ELF-1 (cell line): Measurements from ENCODE around the gene FAM227B.
A peak's percentile ranks its signal among the peaks of the same experiment; 100 is the strongest.

ENCODE experiments used
- DNase-seq: peaks from one replicate; pipeline ENCODE4 v3.0.0-alpha.2; 2016; ENCODE audit warnings: low read depth, low spot score

Gene FAM227B

DNA sequence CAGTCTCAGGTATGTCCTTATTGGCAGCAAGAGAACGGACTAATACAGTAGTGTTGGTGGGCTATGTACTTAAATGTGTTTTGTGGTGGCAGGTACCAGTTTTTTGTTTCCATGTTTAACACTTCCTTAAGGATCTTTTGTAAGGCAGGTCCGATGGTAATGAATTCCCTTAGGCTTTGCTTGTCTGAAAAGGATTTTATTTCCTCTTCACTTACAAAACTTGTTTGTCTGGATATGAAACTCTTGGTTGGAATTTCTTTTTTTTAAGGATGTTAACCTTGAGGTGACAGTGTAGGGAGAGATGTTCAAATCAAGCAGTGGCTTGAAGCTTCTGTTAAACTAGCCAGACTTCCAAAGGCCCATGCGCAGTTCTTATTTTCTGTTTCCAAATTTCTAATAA is 319.8 kb downstream of the FAM227B start:
- DNase-seq: no peak

DNA sequence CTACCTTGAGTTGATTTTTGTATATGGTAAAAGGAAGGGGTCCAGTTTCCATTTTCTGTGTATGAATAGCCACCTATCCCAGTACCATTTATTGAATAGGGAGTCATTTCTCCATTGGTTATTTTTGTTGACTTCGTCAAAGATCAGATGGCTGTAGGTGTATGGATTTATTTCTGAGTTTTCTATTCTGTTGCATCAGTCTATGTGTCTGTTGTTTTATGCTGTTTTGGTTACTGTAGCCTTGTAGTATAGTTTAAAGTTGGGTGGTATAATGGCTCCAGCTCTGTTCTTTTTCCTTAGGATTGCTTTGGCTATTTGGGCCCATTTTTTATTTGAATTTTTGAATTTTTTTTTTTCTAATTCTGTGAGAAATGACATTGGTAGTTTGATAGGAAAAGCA is 323.0 kb downstream of the FAM227B start:
- DNase-seq: no peak

DNA sequence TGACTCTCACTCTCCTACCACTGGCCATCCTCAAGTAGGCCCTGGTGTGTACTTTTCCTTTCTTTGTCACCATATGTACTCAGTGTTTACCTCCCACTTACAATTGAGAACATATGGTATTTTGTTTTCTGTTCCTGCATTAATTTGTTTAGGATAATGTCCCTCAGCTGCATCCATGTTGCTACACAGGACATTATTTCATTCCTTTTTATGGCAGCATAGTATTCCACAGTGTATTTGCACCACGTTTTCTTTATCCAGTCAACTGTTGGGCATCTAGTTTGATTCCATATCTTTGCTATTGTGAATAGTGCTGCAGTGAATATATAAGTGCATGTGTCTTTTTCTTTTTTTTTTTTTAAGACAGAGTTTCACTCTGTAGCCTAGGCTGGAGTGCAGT is 324.4 kb downstream of the FAM227B start:
- no peak for DNase-seq

DNA sequence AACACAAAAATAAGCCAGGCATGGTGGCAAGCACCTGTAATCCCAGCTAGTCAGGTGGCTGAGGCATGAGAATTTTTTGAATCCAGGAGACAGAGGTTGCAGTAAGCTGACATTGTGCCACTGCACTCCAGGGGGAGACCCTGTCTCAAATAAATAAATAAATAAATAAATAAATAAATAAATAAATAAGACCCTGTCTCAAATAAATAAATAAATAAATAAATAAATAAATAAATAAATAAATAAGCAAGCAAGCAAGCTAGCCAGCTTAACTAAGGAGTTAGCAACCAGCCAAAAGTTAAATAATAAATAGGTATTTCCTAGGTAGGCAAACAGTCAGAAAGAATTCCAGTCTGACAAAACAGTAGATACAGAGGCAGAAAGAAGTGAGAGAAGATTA is 326.7 kb downstream of the FAM227B start:
- no peak for DNase-seq

DNA sequence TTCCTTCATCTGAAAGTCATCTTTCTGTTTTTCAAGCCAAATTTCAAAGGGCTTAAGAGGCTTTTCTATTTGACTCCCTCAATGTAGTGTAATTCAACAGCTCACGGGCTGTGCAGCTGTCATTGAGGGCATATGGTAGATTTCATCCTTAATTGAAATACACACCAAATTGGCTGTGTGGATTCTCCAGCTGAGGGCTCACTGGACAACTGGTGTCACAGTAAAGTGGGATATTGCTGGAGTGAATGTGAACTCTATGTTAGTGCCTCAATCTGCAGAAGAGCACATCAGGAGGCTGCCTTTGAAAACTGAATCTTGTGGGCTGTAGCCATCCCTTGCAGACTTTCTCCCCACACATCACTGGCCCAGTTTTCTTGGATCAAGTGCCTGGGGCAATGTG is 330.4 kb downstream of the FAM227B start:
- peak; percentile 14 for DNase-seq

DNA sequence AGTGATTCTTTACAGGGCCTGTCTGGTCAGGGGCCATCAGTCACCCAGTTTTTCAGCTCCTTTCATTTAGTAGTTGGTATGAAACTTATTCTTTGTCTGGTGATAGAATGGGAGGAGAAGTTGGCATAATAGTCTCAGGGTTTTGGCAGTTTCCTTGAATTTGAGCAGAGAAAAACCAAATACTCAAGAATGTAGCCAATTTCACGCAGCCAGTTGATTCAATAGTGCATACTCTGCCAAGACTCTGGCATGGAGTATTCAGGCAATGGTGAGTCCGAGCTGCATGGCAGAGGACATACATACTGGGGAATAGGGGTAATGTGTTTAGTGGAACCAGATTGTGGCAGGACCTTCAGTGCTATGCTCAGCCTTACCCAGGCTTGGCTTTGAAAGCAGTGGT is 332.2 kb downstream of the FAM227B start:
- no peak for DNase-seq

DNA sequence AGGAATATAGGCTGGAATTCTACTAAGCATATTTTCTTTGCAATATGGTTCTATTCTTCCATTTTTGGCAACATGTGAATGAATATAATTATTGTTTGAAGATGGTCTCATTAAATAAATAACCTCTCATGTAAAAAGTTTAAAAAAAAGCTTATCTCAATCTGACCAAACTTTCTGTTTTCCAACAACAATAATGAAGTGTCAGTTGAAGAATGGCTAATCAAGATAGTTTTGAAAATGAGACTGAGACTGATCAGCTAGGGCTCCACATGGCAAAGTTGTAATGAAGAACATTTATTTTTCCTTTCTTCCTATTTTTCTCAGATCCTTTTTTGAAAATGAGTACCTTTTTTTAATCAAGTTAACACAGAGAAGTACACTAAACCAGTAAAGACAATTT is 333.1 kb downstream of the FAM227B start:
- no peak for DNase-seq

DNA sequence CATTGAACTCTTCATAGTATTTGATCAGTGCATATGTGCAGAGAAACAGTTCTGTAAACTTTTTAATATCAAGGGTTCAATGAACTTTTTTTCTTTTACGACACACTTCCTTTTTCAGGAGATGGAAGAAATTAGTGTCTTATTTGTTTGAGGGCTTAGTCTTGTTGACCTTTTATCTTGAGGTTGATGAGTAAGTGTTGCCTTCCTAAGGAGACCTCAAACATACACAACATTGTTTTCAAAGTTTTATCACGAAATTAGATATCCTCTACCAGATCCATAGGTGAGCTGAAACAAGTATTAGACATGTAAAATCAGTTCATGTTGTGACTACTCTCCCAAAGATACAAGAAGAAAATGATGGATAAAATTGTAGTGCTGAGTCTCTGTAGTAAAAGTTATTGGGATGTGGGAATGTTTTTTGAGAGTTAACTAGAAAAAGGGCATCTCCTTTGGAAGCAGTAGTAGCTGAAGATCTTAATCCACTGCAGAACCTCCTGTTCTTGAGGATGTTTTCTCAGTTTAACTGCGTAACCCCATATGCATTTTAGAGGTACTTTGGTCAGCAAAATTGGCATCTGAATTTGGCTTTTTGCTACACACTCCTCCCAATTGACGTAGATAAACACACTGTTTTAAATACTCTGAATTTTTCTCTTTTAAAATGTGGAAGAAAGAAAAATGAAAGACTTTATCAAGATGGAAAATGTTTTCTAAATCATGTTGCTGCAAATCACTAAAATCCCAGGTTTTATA is 333.8 kb downstream of the FAM227B start:
- DNase-seq: no peak

DNA sequence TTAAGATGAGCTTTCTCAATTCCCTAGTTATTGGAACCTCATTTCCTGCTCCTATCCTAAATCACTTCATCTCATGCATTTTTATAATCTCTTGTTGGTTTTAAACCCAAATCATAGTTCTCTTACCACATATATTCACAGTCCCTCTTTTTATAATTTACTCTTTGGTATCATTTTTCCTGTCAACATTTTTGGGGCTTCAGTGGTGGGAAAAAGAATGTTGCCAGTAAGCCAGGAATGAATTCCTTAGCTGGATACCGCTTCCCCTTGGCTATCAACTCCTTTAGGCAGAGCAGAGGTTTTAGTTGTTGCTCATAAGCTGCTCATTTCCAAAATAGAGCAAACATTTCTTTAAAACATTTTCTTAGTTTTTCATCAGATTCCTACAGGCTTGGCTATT is 338.3 kb downstream of the FAM227B start:
- no peak for DNase-seq

DNA sequence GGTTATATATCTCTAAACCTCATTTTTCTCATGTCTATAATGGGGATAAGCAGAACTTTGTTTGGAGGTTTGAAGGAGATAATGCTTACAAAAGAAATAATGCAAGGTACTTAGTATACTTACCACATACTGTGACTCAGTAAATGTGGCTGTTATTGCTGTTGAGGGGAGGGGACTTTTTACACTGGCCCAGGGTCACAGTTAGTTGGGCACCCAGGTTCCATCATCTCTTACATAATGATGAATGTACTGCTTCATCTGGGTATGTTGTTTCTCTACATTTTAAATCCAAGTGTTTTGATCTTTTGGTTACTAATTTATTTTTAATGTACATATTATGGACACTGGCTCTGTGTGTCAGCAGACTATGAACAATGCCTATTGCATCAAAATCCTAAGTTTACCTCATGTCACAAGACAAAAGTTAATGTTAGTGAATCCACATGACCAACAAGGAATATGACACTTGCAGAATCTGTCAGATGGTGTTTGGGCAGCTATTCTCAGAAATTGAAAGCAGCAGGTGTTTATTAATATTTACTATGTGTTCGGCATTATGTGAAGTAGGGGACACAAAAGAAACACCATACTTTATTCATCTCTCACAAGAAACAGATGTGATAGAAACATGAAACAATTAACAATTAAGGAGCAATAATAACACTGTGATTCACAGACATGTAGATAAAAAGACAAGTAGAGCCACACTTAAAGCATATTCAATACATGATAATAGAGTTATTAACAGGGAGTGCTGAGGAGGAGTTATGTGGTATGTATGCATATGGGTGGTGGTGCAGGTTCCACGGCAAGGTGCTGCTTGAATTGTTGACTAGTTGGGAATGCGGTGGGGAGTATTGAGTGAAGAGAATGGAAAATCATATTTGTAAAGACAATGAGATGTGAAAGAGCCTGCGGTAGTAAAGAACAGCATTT is 340.8 kb downstream of the FAM227B start:
- DNase-seq: no peak

DNA sequence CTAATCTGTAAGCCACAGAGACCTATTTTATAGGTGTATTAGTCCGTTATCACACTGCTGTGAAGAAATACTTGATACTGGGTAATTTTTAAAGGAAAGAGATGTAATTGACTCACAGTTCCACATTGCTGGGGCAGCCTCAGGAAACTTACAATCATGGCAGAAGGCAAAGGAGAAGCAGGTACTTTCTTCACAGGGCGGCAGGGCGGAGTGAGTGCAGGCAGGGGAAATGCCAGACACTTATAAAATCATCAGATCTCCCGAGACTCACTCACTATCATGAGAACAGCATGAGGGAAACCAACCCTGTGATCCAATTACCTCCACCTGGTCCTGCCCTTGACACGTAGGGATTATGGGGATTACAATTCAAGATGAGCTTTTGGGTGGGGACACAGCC is 341.9 kb downstream of the FAM227B start:
- DNase-seq: no peak
